IPS DF 4.7 (cell line): Measurements from ENCODE around the gene OGFOD2.

ENCODE experiments used
- DNase-seq: peaks from one replicate; pipeline ENCODE4 v3.0.0-alpha.2; 2013; ENCODE audit warnings: low spot score; ENCODE audit errors: extremely low read depth

The OGFOD2 gene

GRCh38 chr12:122988036-122988435 lies 13.0 kb downstream of the OGFOD2 start:
- no peak for DNase-seq

- no peak for DNase-seq
Measured at GRCh38 chr12:122988612-122989212, 13.7 kb downstream of the OGFOD2 start.

GRCh38 chr12:122989225-122989839 lies 14.3 kb downstream of the OGFOD2 start:
- DNase-seq, result no peak

GRCh38 chr12:122989874-122990419 lies 14.9 kb downstream of the OGFOD2 start:
- no peak for DNase-seq

- no peak for DNase-seq
Measured at GRCh38 chr12:122990561-122990960, 15.5 kb downstream of the OGFOD2 start.

- DNase-seq, result no peak
Measured at GRCh38 chr12:122990961-122991622, 16.0 kb downstream of the OGFOD2 start.

GRCh38 chr12:122991623-122992275 lies 16.7 kb downstream of the OGFOD2 start:
- DNase-seq, result no peak

GRCh38 chr12:122992386-122992785 lies 17.3 kb downstream of the OGFOD2 start:
- DNase-seq, result no peak

GRCh38 chr12:122994140-122994675 lies 19.2 kb downstream of the OGFOD2 start:
- no peak for DNase-seq

GRCh38 chr12:122994781-122995502 lies 19.9 kb downstream of the OGFOD2 start:
- DNase-seq, result no peak

- DNase-seq, result no peak
Measured at GRCh38 chr12:122995503-122996187, 20.6 kb downstream of the OGFOD2 start.

GRCh38 chr12:122996188-122996601 lies 21.2 kb downstream of the OGFOD2 start:
- DNase-seq, result no peak

- DNase-seq, result no peak
Measured at GRCh38 chr12:122996621-122997342, 21.7 kb downstream of the OGFOD2 start.

- no peak for DNase-seq
Measured at GRCh38 chr12:122997343-122998250, 22.6 kb downstream of the OGFOD2 start.

GRCh38 chr12:122998316-122998715 lies 23.3 kb downstream of the OGFOD2 start:
- DNase-seq, result no peak

- no peak for DNase-seq
Measured at GRCh38 chr12:122999196-122999946, 24.3 kb downstream of the OGFOD2 start.

- DNase-seq, result no peak
Measured at GRCh38 chr12:122999986-123000420, 25.0 kb downstream of the OGFOD2 start.

GRCh38 chr12:123000578-123000977 lies 25.5 kb downstream of the OGFOD2 start:
- no peak for DNase-seq
